Natural killer cell (primary cell): Measurements from ENCODE around the gene TTC16. TPM values are rescaled to one million over a fixed set of nuclear protein-coding genes. Genes with fewer than 3 reads are reported as not detected.

Experiments used
- ATAC-seq, 3 donors: fragments of 150-1000 bp in 2 of 3; fragments of 200-7000 bp in 1 of 3; cut with Tn5 transposase; 1 replicate in 1 of 3; 2 replicates in 2 of 3; pipeline ENCODE4 v1.10.0; 2021; ENCODE audit warnings: mild to moderate bottlenecking in 2 of 3, moderate library complexity in 2 of 3
- DNase-seq, 2 donors: peaks; one replicate each; pipeline versions ENCODE4 v3.0.0 to v3.0.0-alpha.2; 2013 to 2021; ENCODE audit warnings: mixed read lengths in 1 of 2
- H3K27ac ChIP-seq: one replicate; pipeline ENCODE4 v1.5.1; 2013; ENCODE audit warnings: mild to moderate bottlenecking, low read length
- H3K27me3 ChIP-seq: one replicate; pipeline ENCODE4 v1.6.1; 2013; ENCODE audit warnings: low read length; ENCODE audit not compliant: control insufficient read depth, insufficient read depth
- H3K36me3 ChIP-seq: one replicate; pipeline ENCODE4 v1.6.1; 2013; ENCODE audit warnings: low read length; ENCODE audit not compliant: control insufficient read depth, insufficient read depth
- H3K4me1 ChIP-seq: one replicate; pipeline ENCODE4 v1.6.1; 2013; ENCODE audit warnings: low read length; ENCODE audit not compliant: control insufficient read depth, insufficient read depth
- H3K4me3 ChIP-seq: one replicate; pipeline ENCODE4 v1.5.1; 2013; ENCODE audit warnings: low read length
- H3K9me3 ChIP-seq: one replicate; pipeline ENCODE4 v1.6.1; 2013; ENCODE audit warnings: low read length; ENCODE audit not compliant: control insufficient read depth, insufficient read depth
- H3K27ac Mint-ChIP-seq, 2 donors: one replicate each; pipeline ENCODE4 v1.8.0; 2022; ENCODE audit warnings: mild to moderate bottlenecking in 2 of 2, mixed read lengths in 2 of 2, moderate library complexity in 1 of 2
- H3K27me3 Mint-ChIP-seq, 2 donors: one replicate each; pipeline ENCODE4 v1.8.0; 2022; ENCODE audit warnings: low read depth in 2 of 2, mixed read lengths in 2 of 2
- H3K36me3 Mint-ChIP-seq: one replicate; pipeline ENCODE4 v1.8.0; 2022; ENCODE audit warnings: mixed read lengths
- H3K4me1 Mint-ChIP-seq, 2 donors: one replicate each; pipeline ENCODE4 v1.8.0; 2022; ENCODE audit warnings: mixed read lengths in 2 of 2
- H3K4me3 Mint-ChIP-seq: one replicate; pipeline ENCODE4 v1.8.0; 2022; ENCODE audit warnings: mild to moderate bottlenecking, moderate library complexity, mixed read lengths
- H3K9me3 Mint-ChIP-seq, 2 donors: one replicate each; pipeline ENCODE4 v1.8.0; 2022; ENCODE audit warnings: mixed read lengths in 2 of 2
- WGBS: methylation state at CpG from one replicate; pipeline ENCODE4 v1.1.7; 2013; ENCODE audit warnings: missing lambda C conversion rate; ENCODE audit not compliant: insufficient coverage; 5-methylcytosine and 5-hydroxymethylcytosine counted together
- intact Hi-C: fragments of 100-400 bp; cut with micrococcal nuclease; formaldehyde crosslinking; loops from one replicate; pipeline ENCODE4 v1.14.2; 2022
- total RNA-seq, 4 donors: library from RNA; stranded (reverse); fragments of 120-200 nt in 1 of 4; gene quantifications; one replicate each; pipeline versions ENCODE4 v1.2.3 to v1.2.4, GENCODE V29; 2013 to 2022
- TF ChIP-seq, protein P1 (sequence below): fragments of 200-600 bp; IDR thresholded peaks from one replicate; pipeline ENCODE4 v1.8.0; 2022; ENCODE audit warnings: antibody characterized with exemption

Gene TTC16
- total RNA-seq, 3 donors from 2014 or later (not counting 1 experiment from before 2014, with no cell fraction given) = 15.5 to 23.0 (median 21.5) TPM

DNA sequence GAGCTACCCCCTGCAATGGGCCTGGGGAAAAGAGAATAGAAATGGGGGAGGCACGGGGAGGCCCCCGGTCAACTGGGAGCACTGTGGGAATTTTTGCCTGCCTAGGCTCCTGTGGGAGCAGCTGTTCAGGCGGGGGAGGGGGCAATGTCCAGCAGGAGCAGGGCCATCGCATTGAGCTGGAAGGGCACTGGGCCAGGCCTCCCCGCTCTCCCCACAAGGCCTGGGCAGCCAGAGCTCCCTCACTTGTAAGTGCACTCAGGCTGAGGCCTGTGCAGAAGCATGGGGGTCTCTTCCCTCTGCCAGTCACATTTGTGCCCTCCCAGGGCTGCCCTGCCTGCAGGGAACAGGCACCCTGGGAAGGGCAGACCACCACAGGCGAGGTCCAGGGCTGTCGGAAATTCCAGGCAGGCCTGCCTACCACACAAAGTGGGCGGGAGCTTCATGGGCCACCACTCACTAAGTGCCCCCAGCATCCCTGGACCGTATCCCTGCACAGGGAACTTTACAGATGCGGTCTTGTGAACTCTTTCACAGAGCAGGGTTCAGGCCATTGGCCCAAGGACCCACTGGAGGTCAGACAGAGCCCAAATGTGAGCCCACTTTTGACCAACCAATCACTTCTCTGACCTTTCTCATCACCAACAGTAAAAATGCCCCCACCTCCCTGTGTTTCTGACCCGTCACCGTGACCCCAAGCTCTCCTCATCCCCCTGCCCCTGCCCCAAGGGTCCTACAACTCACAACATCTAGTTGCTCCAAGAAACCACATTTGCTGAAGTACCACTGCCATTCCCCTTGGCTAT lies 10.1 kb upstream of the TTC16 start:
- whole genome bisulfite sequencing = 94% methylated on average over 12 of the region's 12 CpGs

DNA sequence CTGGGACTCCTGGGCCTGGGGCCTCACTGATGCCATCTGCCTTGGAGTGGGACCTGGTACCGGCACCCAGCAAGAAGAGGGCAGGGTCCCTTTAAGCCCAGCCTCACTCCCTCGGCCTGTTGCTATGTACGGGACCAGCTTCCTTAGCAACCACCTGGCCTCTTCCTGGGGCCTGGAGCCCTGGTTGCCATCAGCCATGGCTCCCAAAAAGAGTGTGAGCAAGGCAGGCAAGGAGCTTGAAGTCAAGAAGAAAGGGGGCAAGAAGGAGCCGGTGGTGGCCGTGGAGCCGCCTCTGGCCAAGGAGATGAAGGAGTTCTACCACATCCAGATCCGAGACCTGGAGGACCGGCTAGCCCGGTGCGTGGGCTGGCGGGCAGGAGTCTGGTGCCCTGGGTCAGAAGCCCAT lies 9.0 kb upstream of the TTC16 start, which contains the start of gene CFAP157:
CFAP157 (plus strand) TSS at position 153 of the 406 bp plus-strand sequence; CDS start at position 197, 44 bp downstream.
- intact Hi-C loops = no loop called here
- Histone ChIP-seq H3K9me3 (no peaks in the 10 kb centered on the region), H3K27ac (no peak within 1 kb of the TSS), H3K4me1 (peaks cover 24% of the 10 kb centered on the region), H3K36me3 (no peaks in the 10 kb centered on the region), H3K4me3 (no peak within 1 kb of the TSS), H3K27me3 (no peaks in the 10 kb centered on the region)
- H3K4me1 Mint-ChIP-seq = peaks cover 20 to 27% of the 10 kb centered on the region in 2 donors
- no peak within 1 kb of the TSS for H3K4me3 Mint-ChIP-seq
- ATAC-seq (no peak), DNase-seq (no peak)
- TF ChIP-seq, protein P1, sequence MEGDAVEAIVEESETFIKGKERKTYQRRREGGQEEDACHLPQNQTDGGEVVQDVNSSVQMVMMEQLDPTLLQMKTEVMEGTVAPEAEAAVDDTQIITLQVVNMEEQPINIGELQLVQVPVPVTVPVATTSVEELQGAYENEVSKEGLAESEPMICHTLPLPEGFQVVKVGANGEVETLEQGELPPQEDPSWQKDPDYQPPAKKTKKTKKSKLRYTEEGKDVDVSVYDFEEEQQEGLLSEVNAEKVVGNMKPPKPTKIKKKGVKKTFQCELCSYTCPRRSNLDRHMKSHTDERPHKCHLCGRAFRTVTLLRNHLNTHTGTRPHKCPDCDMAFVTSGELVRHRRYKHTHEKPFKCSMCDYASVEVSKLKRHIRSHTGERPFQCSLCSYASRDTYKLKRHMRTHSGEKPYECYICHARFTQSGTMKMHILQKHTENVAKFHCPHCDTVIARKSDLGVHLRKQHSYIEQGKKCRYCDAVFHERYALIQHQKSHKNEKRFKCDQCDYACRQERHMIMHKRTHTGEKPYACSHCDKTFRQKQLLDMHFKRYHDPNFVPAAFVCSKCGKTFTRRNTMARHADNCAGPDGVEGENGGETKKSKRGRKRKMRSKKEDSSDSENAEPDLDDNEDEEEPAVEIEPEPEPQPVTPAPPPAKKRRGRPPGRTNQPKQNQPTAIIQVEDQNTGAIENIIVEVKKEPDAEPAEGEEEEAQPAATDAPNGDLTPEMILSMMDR = no peak
- no peaks in the 10 kb centered on the region for H3K36me3 Mint-ChIP-seq
- H3K9me3 Mint-ChIP-seq = no peaks in the 10 kb centered on the region
- no peaks in the 10 kb centered on the region for H3K27me3 Mint-ChIP-seq
- no peak within 1 kb of the TSS for H3K27ac Mint-ChIP-seq
- WGBS = 79% methylated on average over 11 of the region's 11 CpGs

More for the DNA sequence above, 10.1 kb upstream of the TTC16 start:
- Histone ChIP-seq H3K4me3 (no peak overlapping the region), H3K9me3 (no peaks in the 10 kb centered on the region), H3K36me3 (no peaks in the 10 kb centered on the region), H3K4me1 (peaks cover 13% of the 10 kb centered on the region), H3K27ac (no peak overlapping the region), H3K27me3 (no peaks in the 10 kb centered on the region)
- H3K27ac Mint-ChIP-seq = no peak overlapping the region
- peaks cover 12 to 16% of the 10 kb centered on the region in 2 donors for H3K4me1 Mint-ChIP-seq
- H3K36me3 Mint-ChIP-seq = no peaks in the 10 kb centered on the region
- TF ChIP-seq, protein P1 = no peak
- DNase-seq = no peak
- no peaks in the 10 kb centered on the region for H3K9me3 Mint-ChIP-seq
- no peaks in the 10 kb centered on the region for H3K27me3 Mint-ChIP-seq
- ATAC-seq = no peak
- intact Hi-C loops = no loop called here
- H3K4me3 Mint-ChIP-seq = no peak overlapping the region

DNA sequence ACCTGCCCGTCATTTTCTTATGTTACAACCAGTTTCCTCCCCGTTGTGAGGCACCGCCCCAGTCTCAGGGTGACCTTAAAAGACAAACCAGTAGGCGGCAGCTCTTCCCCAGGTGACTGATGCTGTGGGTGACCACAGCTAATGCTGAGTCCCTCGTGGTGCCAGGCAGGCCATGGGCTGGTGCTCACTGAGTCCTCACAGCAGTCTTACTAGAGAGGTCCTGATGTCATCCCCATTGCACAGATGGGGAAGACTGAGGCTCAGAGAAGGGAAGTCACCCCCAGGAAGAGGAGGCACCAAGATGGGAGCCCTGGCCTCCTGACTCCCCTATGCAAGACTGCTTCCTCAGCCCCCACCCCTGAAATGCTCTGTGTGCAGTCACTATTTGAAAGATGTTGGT lies 8.1 kb upstream of the TTC16 start:
- H3K27ac ChIP-seq = no peak overlapping the region
- no peaks in the 10 kb centered on the region for H3K36me3 Mint-ChIP-seq
- no peaks in the 10 kb centered on the region for H3K9me3 ChIP-seq
- DNase-seq = peak in 1 of 2 donors; percentile 74
- no peaks in the 10 kb centered on the region for H3K36me3 ChIP-seq
- no peaks in the 10 kb centered on the region for H3K27me3 ChIP-seq
- H3K4me1 Mint-ChIP-seq = peaks cover 20 to 28% of the 10 kb centered on the region in 2 donors
- peak; percentile 53 to 80 (median 77) for ATAC-seq
- H3K27me3 Mint-ChIP-seq = no peaks in the 10 kb centered on the region
- TF ChIP-seq, protein P1 = no peak
- 39% methylated on average over 5 of the region's 5 CpGs for WGBS
- H3K4me3 ChIP-seq = no peak overlapping the region
- H3K27ac Mint-ChIP-seq = no peak overlapping the region
- H3K9me3 Mint-ChIP-seq = no peaks in the 10 kb centered on the region
- intact Hi-C loops = no loop called here
- peaks cover 26% of the 10 kb centered on the region for H3K4me1 ChIP-seq
- no peak overlapping the region for H3K4me3 Mint-ChIP-seq
